ENCODE results near the gene MRPL34. TPM values are rescaled to one million over a fixed set of nuclear protein-coding genes. Genes with fewer than 3 reads are reported as not detected.

MRPL34 gene
- total and polyA plus RNA-seq, 9 of the 15 experiments (the other 6 are each of a cell fraction or from before 2014, with no cell fraction given) = 11.5 to 256 (median 72.5) TPM

- no peaks in the 10 kb centered on the region for H3K27me3 ChIP-seq (ENCODE audit: control insufficient read depth in 2 of 2, insufficient read depth in 2 of 2, low read length in 2 of 2)
- CTCF ChIA-PET (ENCODE audit: low intra/inter-chr PET ratio) = interaction anchor here (0.9 to 2.0 kb wide), 3 partner anchors 22 to 193 kb away, joined by 4 to 7 read pairs (median 4); no protein-coding TSS in a partner anchor
- no TSS peak for BruUV-seq (replicated peaks)
- no peaks in the 10 kb centered on the region for H3K9me1 ChIP-seq (ENCODE audit: control insufficient read depth, insufficient read depth, low read length)
- no peak overlapping the region for H3K27ac ChIP-seq (ENCODE audit: extremely low read depth, low read depth, low read length)
- no peak overlapping the region for H3K4me2 ChIP-seq (ENCODE audit: insufficient read depth, low read length)
- ATAC-seq (no peak), FAIRE-seq (no peak), DNase-seq (ENCODE audit: extremely low read depth in 1 of 4, low spot score in 3 of 4) (no peak)
- H3K36me3 ChIP-seq (ENCODE audit: control insufficient read depth, insufficient read depth, low read length) = no peaks in the 10 kb centered on the region
- no peaks in the 10 kb centered on the region for H3K9me3 ChIP-seq (replicated peaks; ENCODE audit: control insufficient read depth, insufficient read depth, low read depth, low read length)
- intact Hi-C loops (cut with micrococcal nuclease) = loop anchor here (2.0 kb wide), 1 partner anchor 49 kb away; the partner anchor contains the start of gene DDA1
- H2AFZ ChIP-seq (ENCODE audit: low read depth, low read length) = no peak overlapping the region
- H3K4me1 ChIP-seq (replicated peaks in 1 of 2; ENCODE audit: control insufficient read depth in 2 of 2, insufficient read depth in 2 of 2, low read length in 2 of 2) = peaks cover 3 to 21% of the 10 kb centered on the region in 2 experiments; a peak in 3 of 5 replicates
- peak overlapping the region in 1 of 2 experiments; percentile 48; a peak in 1 of 4 replicates for H3K9ac ChIP-seq (ENCODE audit: insufficient read depth in 1 of 2, low read depth in 2 of 2, low read length in 2 of 2)
- H3K79me2 ChIP-seq (ENCODE audit: control insufficient read depth, insufficient read depth, low read length) = no peaks in the 10 kb centered on the region
- in situ Hi-C loops (cut with MboI) = no loop called here
- WGBS (ENCODE audit: insufficient coverage, low coverage, missing lambda C conversion rate) = 0% methylated on average over 1 of the region's 1 CpG
- no peak overlapping the region for H3K4me3 ChIP-seq
- no peaks in the 10 kb centered on the region for H4K20me1 ChIP-seq (replicated peaks; ENCODE audit: control insufficient read depth, insufficient read depth, low read length)
- POLR2A ChIA-PET = interaction anchor here (1.0 to 1.1 kb wide), 3 partner anchors 12 to 162 kb away, joined by 3 read pairs; no protein-coding TSS in a partner anchor
- TF ChIP-seq, protein P1, sequence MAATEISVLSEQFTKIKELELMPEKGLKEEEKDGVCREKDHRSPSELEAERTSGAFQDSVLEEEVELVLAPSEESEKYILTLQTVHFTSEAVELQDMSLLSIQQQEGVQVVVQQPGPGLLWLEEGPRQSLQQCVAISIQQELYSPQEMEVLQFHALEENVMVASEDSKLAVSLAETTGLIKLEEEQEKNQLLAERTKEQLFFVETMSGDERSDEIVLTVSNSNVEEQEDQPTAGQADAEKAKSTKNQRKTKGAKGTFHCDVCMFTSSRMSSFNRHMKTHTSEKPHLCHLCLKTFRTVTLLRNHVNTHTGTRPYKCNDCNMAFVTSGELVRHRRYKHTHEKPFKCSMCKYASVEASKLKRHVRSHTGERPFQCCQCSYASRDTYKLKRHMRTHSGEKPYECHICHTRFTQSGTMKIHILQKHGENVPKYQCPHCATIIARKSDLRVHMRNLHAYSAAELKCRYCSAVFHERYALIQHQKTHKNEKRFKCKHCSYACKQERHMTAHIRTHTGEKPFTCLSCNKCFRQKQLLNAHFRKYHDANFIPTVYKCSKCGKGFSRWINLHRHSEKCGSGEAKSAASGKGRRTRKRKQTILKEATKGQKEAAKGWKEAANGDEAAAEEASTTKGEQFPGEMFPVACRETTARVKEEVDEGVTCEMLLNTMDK (IDR thresholded peaks at IDR 0.05; ENCODE audit: borderline replicate concordance, insufficient read depth, low read depth, low read length, poor library complexity, severe bottlenecking) = no peak
- TF ChIP-seq FOXJ2 (tag; IDR thresholded peaks at IDR 0.05) (no peak), TRIM25 (IDR thresholded peaks at IDR 0.05; ENCODE audit: borderline replicate concordance) (no peak), TEAD4 (IDR thresholded peaks at IDR 0.05; ENCODE audit: low read length) (no peak), TEAD4 (CRISPR knock-in tag; IDR thresholded peaks at IDR 0.05; ENCODE audit: borderline replicate concordance) (no peak), ELF2 (CRISPR knock-in tag; IDR thresholded peaks at IDR 0.05) (no peak), ELK3 (CRISPR knock-in tag; IDR thresholded peaks at IDR 0.05) (no peak), SREBF2 (CRISPR knock-in tag; IDR thresholded peaks at IDR 0.05) (no peak), SFPQ (IDR thresholded peaks at IDR 0.05; ENCODE audit: low read depth, low read length) (no peak), ZNF274 (IDR thresholded peaks at IDR 0.05; ENCODE audit: borderline replicate concordance, low read depth, low read length) (no peak), POLR2A (conservative IDR thresholded peaks at IDR 0.05) (no peak), DACH1 (IDR thresholded peaks at IDR 0.05; ENCODE audit: partially characterized antibody) (no peak), MEF2A (IDR thresholded peaks at IDR 0.05; ENCODE audit: control insufficient read depth, low read depth, low read length) (no peak), BRD4 (IDR thresholded peaks at IDR 0.05) (no peak), BRD9 (IDR thresholded peaks at IDR 0.05; ENCODE audit: low read depth, partially characterized antibody) (no peak), MTA1 (IDR thresholded peaks at IDR 0.05; ENCODE audit: borderline replicate concordance) (no peak)
- TF ChIP-seq, protein P2, sequence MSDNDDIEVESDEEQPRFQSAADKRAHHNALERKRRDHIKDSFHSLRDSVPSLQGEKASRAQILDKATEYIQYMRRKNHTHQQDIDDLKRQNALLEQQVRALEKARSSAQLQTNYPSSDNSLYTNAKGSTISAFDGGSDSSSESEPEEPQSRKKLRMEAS (CRISPR knock-in tag; IDR thresholded peaks at IDR 0.05) = no peak
Measured at GRCh38 chr19:17259934-17260333, 45.7 kb upstream of the MRPL34 start.

Measured in K562 (cell line).